Right atrium auricular region (tissue), 2 donors: ENCODE measurements around the gene CERS6. TPM values are rescaled to one million over a fixed set of nuclear protein-coding genes. Genes with fewer than 3 reads are reported as not detected.
A peak's percentile ranks its signal among the peaks of the same experiment; 100 is the strongest.

Source experiments
- DNase-seq: peaks from one replicate; pipeline ENCODE4 v3.0.0-alpha.2; 2019; ENCODE audit warnings: low spot score
- H3K27ac ChIP-seq, 2 donors: fragments of 200-600 bp; sonication (generic); 1 replicate in 1 of 2; 2 replicates in 1 of 2; pipeline ENCODE4 v1.5.1; 2016 to 2019
- H3K27me3 ChIP-seq, 2 donors: fragments of 200-600 bp; sonication (generic); one replicate each; pipeline versions ENCODE4 v1.5.1 to v1.6.0; 2017 to 2019
- H3K36me3 ChIP-seq: fragments of 200-600 bp; sonication (generic); one replicate; pipeline ENCODE4 v1.5.1; 2016
- H3K4me1 ChIP-seq, 2 donors: fragments of 200-600 bp; sonication (generic); one replicate each; pipeline versions ENCODE4 v1.5.1 to v1.6.0; 2017 to 2019
- H3K4me3 ChIP-seq, 2 donors: fragments of 200-600 bp; sonication (generic); 1 replicate in 1 of 2; 2 replicates in 1 of 2; pipeline ENCODE4 v1.5.1; 2017 to 2019; ENCODE audit warnings: mild to moderate bottlenecking in 1 of 2, moderate library complexity in 1 of 2
- H3K9me3 ChIP-seq, 2 donors: fragments of 200-600 bp; sonication (generic); one replicate each; pipeline ENCODE4 v1.5.1; 2019
- CTCF ChIP-seq, 2 donors: fragments of 200-600 bp; sonication (generic); IDR thresholded peaks; one replicate each; pipeline ENCODE4 v1.5.1; 2019; ENCODE audit warnings: antibody characterized with exemption in 2 of 2
- total RNA-seq, 2 donors: library from RNA; depleted of rRNA; stranded (reverse); fragments of >200 nt; gene quantifications; one replicate each; pipeline ENCODE4 v1.1.0, GENCODE V29; 2016

Gene CERS6
- total RNA-seq, 2 donors from 2014 or later, result 59.4 to 74.5 TPM

GRCh38 chr2:168568476-168569267, 112.6 kb downstream of the CERS6 start:
- no peak for TF ChIP-seq CTCF (IDR thresholded peaks at IDR 0.05)
- no peaks in the 10 kb centered on the region for H3K27me3 ChIP-seq
- DNase-seq, result no peak
- H3K4me1 ChIP-seq, result peaks cover 0 to 46% of the 10 kb centered on the region in 2 donors
- H3K27ac ChIP-seq, result peak overlapping the region; percentile 19 to 55
- H3K4me3 ChIP-seq, result no peak overlapping the region
- H3K9me3 ChIP-seq, result no peaks in the 10 kb centered on the region
- no peaks in the 10 kb centered on the region for H3K36me3 ChIP-seq

GRCh38 chr2:168571061-168571460, 115.0 kb downstream of the CERS6 start:
- no peak overlapping the region for H3K27ac ChIP-seq
- H3K4me1 ChIP-seq, result peaks cover 0 to 40% of the 10 kb centered on the region in 2 donors
- DNase-seq, result no peak
- no peak overlapping the region for H3K4me3 ChIP-seq
- no peaks in the 10 kb centered on the region for H3K36me3 ChIP-seq
- H3K9me3 ChIP-seq, result no peaks in the 10 kb centered on the region
- TF ChIP-seq CTCF (IDR thresholded peaks at IDR 0.05), result no peak
- H3K27me3 ChIP-seq, result no peaks in the 10 kb centered on the region

GRCh38 chr2:168573128-168573903, 117.2 kb downstream of the CERS6 start:
- Histone ChIP-seq H3K4me3 (no peak overlapping the region), H3K4me1 (peaks cover 0 to 32% of the 10 kb centered on the region in 2 donors), H3K27me3 (no peaks in the 10 kb centered on the region), H3K36me3 (no peaks in the 10 kb centered on the region), H3K9me3 (no peaks in the 10 kb centered on the region), H3K27ac (no peak overlapping the region)
- TF ChIP-seq CTCF (IDR thresholded peaks at IDR 0.05), result no peak
- DNase-seq, result no peak

- no peak for DNase-seq
- peak overlapping the region in 1 of 2 donors; percentile 19 for H3K27ac ChIP-seq
- TF ChIP-seq CTCF (IDR thresholded peaks at IDR 0.05), result no peak
- H3K4me1 ChIP-seq, result peaks cover 0 to 15% of the 10 kb centered on the region in 2 donors
- H3K9me3 ChIP-seq, result no peaks in the 10 kb centered on the region
- H3K27me3 ChIP-seq, result no peaks in the 10 kb centered on the region
- H3K4me3 ChIP-seq, result no peak overlapping the region
- H3K36me3 ChIP-seq, result no peaks in the 10 kb centered on the region
Observed at GRCh38 chr2:168574856-168575630, 119.0 kb downstream of the CERS6 start.

GRCh38 chr2:168577885-168578284, 121.8 kb downstream of the CERS6 start:
- no peak overlapping the region for H3K27ac ChIP-seq
- no peak for TF ChIP-seq CTCF (IDR thresholded peaks at IDR 0.05)
- no peak for DNase-seq
- H3K4me3 ChIP-seq, result no peak overlapping the region
- H3K4me1 ChIP-seq, result peaks cover 0 to 8% of the 10 kb centered on the region in 2 donors
- no peaks in the 10 kb centered on the region for H3K36me3 ChIP-seq
- H3K9me3 ChIP-seq, result no peaks in the 10 kb centered on the region
- no peaks in the 10 kb centered on the region for H3K27me3 ChIP-seq
